ENCODE results near the gene NRL.

Gene NRL

GRCh38 chr14:24119691-24120090 is 4.9 kb upstream of the NRL start:
- Histone ChIP-seq H3K9ac (ENCODE audit: low read depth, low read length, poor library complexity) (no peak overlapping the region), H3K36me3 (replicated peaks in 1 of 2; ENCODE audit: control insufficient read depth in 2 of 2, insufficient read depth in 2 of 2, low read length in 2 of 2) (peaks cover 30 to 73% of the 10 kb centered on the region in 2 donors)

GRCh38 chr14:24117179-24117578 is 2.4 kb upstream of the NRL start:
- Histone ChIP-seq H3K14ac (ENCODE audit: low read length) (no peak overlapping the region), H3K4ac (ENCODE audit: low read length) (no peak overlapping the region), H3K4me1 (ENCODE audit: control insufficient read depth in 2 of 2, insufficient read depth in 1 of 2, low read depth in 1 of 2, low read length in 2 of 2) (peaks cover 4 to 8% of the 10 kb centered on the region in 2 donors), H3K18ac (ENCODE audit: low read length) (no peak overlapping the region), H3K27ac (replicated peaks; ENCODE audit: low read length) (no peak overlapping the region), H3K36me3 (replicated peaks in 1 of 2; ENCODE audit: control insufficient read depth in 2 of 2, insufficient read depth in 2 of 2, low read length in 2 of 2) (peaks cover 21 to 57% of the 10 kb centered on the region in 2 donors), H2BK120ac (ENCODE audit: low read depth, low read length) (no peak overlapping the region), H3K9ac (ENCODE audit: low read depth, low read length, poor library complexity) (no peak overlapping the region), H2BK12ac (ENCODE audit: low read length) (no peak overlapping the region), H3K9me3 (replicated peaks in 1 of 2; ENCODE audit: control insufficient read depth in 2 of 2, insufficient read depth in 1 of 2, low read depth in 1 of 2, low read length in 2 of 2) (no peaks in the 10 kb centered on the region), H3K79me1 (ENCODE audit: low read depth, low read length) (no peaks in the 10 kb centered on the region), H2BK15ac (ENCODE audit: low read length) (no peak overlapping the region), H2AFZ (ENCODE audit: low read length) (no peak overlapping the region), H2BK5ac (ENCODE audit: low read length) (no peak overlapping the region), H3K27me3 (ENCODE audit: control insufficient read depth in 3 of 3, insufficient read depth in 3 of 3, low read depth in 1 of 3, low read length in 3 of 3) (no peaks in the 10 kb centered on the region), H2AK5ac (ENCODE audit: low read depth, low read length) (no peak overlapping the region), H4K8ac (ENCODE audit: low read depth, low read length) (no peak overlapping the region), H3K4me2 (ENCODE audit: insufficient read depth, low read length, poor library complexity, severe bottlenecking) (no peak overlapping the region), H3K23ac (ENCODE audit: low read depth, low read length, poor library complexity) (no peak overlapping the region), H4K91ac (ENCODE audit: low read depth, low read length, poor library complexity) (no peak overlapping the region), H3K4me3 (ENCODE audit: low read length in 2 of 2) (no peak overlapping the region)
- no CpG with 5 or more reads among the region's 6 CpGs for WGBS, 2 donors (ENCODE audit: extremely low coverage in 2 of 2, insufficient read length in 2 of 2, insufficient replicate concordance in 1 of 2)
- no peak for DNase-seq (ENCODE audit: low spot score)

More at GRCh38 chr14:24119691-24120090, 4.9 kb upstream of the NRL start:
- Histone ChIP-seq H3K4ac (ENCODE audit: low read length) (no peak overlapping the region), H2AFZ (ENCODE audit: low read length) (no peak overlapping the region), H2BK15ac (ENCODE audit: low read length) (no peak overlapping the region), H3K4me1 (ENCODE audit: control insufficient read depth in 2 of 2, insufficient read depth in 1 of 2, low read depth in 1 of 2, low read length in 2 of 2) (peaks cover 4 to 8% of the 10 kb centered on the region in 2 donors), H3K27ac (replicated peaks; ENCODE audit: low read length) (no peak overlapping the region), H4K91ac (ENCODE audit: low read depth, low read length, poor library complexity) (no peak overlapping the region), H3K14ac (ENCODE audit: low read length) (no peak overlapping the region), H3K23ac (ENCODE audit: low read depth, low read length, poor library complexity) (no peak overlapping the region), H3K4me3 (ENCODE audit: low read length in 2 of 2) (no peak overlapping the region), H3K9me3 (replicated peaks in 1 of 2; ENCODE audit: control insufficient read depth in 2 of 2, insufficient read depth in 1 of 2, low read depth in 1 of 2, low read length in 2 of 2) (no peaks in the 10 kb centered on the region), H3K4me2 (ENCODE audit: insufficient read depth, low read length, poor library complexity, severe bottlenecking) (no peak overlapping the region), H4K8ac (ENCODE audit: low read depth, low read length) (no peak overlapping the region), H3K18ac (ENCODE audit: low read length) (no peak overlapping the region), H2BK12ac (ENCODE audit: low read length) (no peak overlapping the region), H2BK5ac (ENCODE audit: low read length) (no peak overlapping the region), H2BK120ac (ENCODE audit: low read depth, low read length) (no peak overlapping the region), H2AK5ac (ENCODE audit: low read depth, low read length) (no peak overlapping the region), H3K79me1 (ENCODE audit: low read depth, low read length) (no peaks in the 10 kb centered on the region), H3K27me3 (ENCODE audit: control insufficient read depth in 3 of 3, insufficient read depth in 3 of 3, low read depth in 1 of 3, low read length in 3 of 3) (no peaks in the 10 kb centered on the region)
- no CpG with 5 or more reads among the region's 6 CpGs for WGBS, 2 donors (ENCODE audit: extremely low coverage in 2 of 2, insufficient read length in 2 of 2, insufficient replicate concordance in 1 of 2)
- no peak for DNase-seq (ENCODE audit: low spot score)

- H2BK15ac ChIP-seq (ENCODE audit: low read length) = no peak overlapping the region
- no peaks in the 10 kb centered on the region for H3K79me1 ChIP-seq (ENCODE audit: low read depth, low read length)
- no peak overlapping the region for H3K27ac ChIP-seq (replicated peaks; ENCODE audit: low read length)
- H2BK12ac ChIP-seq (ENCODE audit: low read length) = no peak overlapping the region
- H3K4ac ChIP-seq (ENCODE audit: low read length) = no peak overlapping the region
- no peak for DNase-seq (ENCODE audit: low spot score)
- H3K14ac ChIP-seq (ENCODE audit: low read length) = no peak overlapping the region
- H3K4me3 ChIP-seq (ENCODE audit: low read length in 2 of 2) = peak overlapping the region in 1 of 2 donors; percentile 75
- H3K23ac ChIP-seq (ENCODE audit: low read depth, low read length, poor library complexity) = no peak overlapping the region
- H3K27me3 ChIP-seq (ENCODE audit: control insufficient read depth in 3 of 3, insufficient read depth in 3 of 3, low read depth in 1 of 3, low read length in 3 of 3) = no peaks in the 10 kb centered on the region
- no peaks in the 10 kb centered on the region for H3K9me3 ChIP-seq (replicated peaks in 1 of 2; ENCODE audit: control insufficient read depth in 2 of 2, insufficient read depth in 1 of 2, low read depth in 1 of 2, low read length in 2 of 2)
- no peak overlapping the region for H4K91ac ChIP-seq (ENCODE audit: low read depth, low read length, poor library complexity)
- H2AK5ac ChIP-seq (ENCODE audit: low read depth, low read length) = no peak overlapping the region
- no peak overlapping the region for H4K8ac ChIP-seq (ENCODE audit: low read depth, low read length)
- H3K9ac ChIP-seq (ENCODE audit: low read depth, low read length, poor library complexity) = no peak overlapping the region
- H3K36me3 ChIP-seq (replicated peaks in 1 of 2; ENCODE audit: control insufficient read depth in 2 of 2, insufficient read depth in 2 of 2, low read length in 2 of 2) = peaks cover 20 to 50% of the 10 kb centered on the region in 2 donors
- no peak overlapping the region for H2BK5ac ChIP-seq (ENCODE audit: low read length)
- H3K18ac ChIP-seq (ENCODE audit: low read length) = no peak overlapping the region
- peaks cover 4 to 8% of the 10 kb centered on the region in 2 donors for H3K4me1 ChIP-seq (ENCODE audit: control insufficient read depth in 2 of 2, insufficient read depth in 1 of 2, low read depth in 1 of 2, low read length in 2 of 2)
- H3K4me2 ChIP-seq (ENCODE audit: insufficient read depth, low read length, poor library complexity, severe bottlenecking) = no peak overlapping the region
- WGBS, 2 donors (ENCODE audit: extremely low coverage in 2 of 2, insufficient read length in 2 of 2, insufficient replicate concordance in 1 of 2) = no CpG with 5 or more reads among the region's 6 CpGs
- no peak overlapping the region for H2AFZ ChIP-seq (ENCODE audit: low read length)
- H2BK120ac ChIP-seq (ENCODE audit: low read depth, low read length) = no peak overlapping the region
These were observed 1.5 kb upstream of the NRL start for GRCh38 chr14:24116128-24116814.

- H2AFZ ChIP-seq (ENCODE audit: low read length) = peak overlapping the region; percentile 96
- no peak overlapping the region for H3K23ac ChIP-seq (ENCODE audit: low read depth, low read length, poor library complexity)
- no peak overlapping the region for H2AK5ac ChIP-seq (ENCODE audit: low read depth, low read length)
- H3K9me3 ChIP-seq (replicated peaks in 1 of 2; ENCODE audit: control insufficient read depth in 2 of 2, insufficient read depth in 1 of 2, low read depth in 1 of 2, low read length in 2 of 2) = no peaks in the 10 kb centered on the region
- H2BK5ac ChIP-seq (ENCODE audit: low read length) = no peak overlapping the region
- no peak overlapping the region for H4K8ac ChIP-seq (ENCODE audit: low read depth, low read length)
- no peak overlapping the region for H3K4ac ChIP-seq (ENCODE audit: low read length)
- H2BK15ac ChIP-seq (ENCODE audit: low read length) = no peak overlapping the region
- H3K9ac ChIP-seq (ENCODE audit: low read depth, low read length, poor library complexity) = no peak overlapping the region
- H2BK120ac ChIP-seq (ENCODE audit: low read depth, low read length) = no peak overlapping the region
- no peak overlapping the region for H3K18ac ChIP-seq (ENCODE audit: low read length)
- H3K79me1 ChIP-seq (ENCODE audit: low read depth, low read length) = no peaks in the 10 kb centered on the region
- H4K91ac ChIP-seq (ENCODE audit: low read depth, low read length, poor library complexity) = no peak overlapping the region
- H3K4me3 ChIP-seq (ENCODE audit: low read length in 2 of 2) = peak overlapping the region; percentile 75 to 87
- H2BK12ac ChIP-seq (ENCODE audit: low read length) = no peak overlapping the region
- no peak overlapping the region for H3K14ac ChIP-seq (ENCODE audit: low read length)
- H3K27me3 ChIP-seq (ENCODE audit: control insufficient read depth in 3 of 3, insufficient read depth in 3 of 3, low read depth in 1 of 3, low read length in 3 of 3) = no peaks in the 10 kb centered on the region
- peak overlapping the region; percentile 88 for H3K4me2 ChIP-seq (ENCODE audit: insufficient read depth, low read length, poor library complexity, severe bottlenecking)
- peaks cover 15 to 43% of the 10 kb centered on the region in 2 donors for H3K36me3 ChIP-seq (replicated peaks in 1 of 2; ENCODE audit: control insufficient read depth in 2 of 2, insufficient read depth in 2 of 2, low read length in 2 of 2)
- no CpG with 5 or more reads among the region's 14 CpGs for WGBS, 2 donors (ENCODE audit: extremely low coverage in 2 of 2, insufficient read length in 2 of 2, insufficient replicate concordance in 1 of 2)
- no peak for DNase-seq (ENCODE audit: low spot score)
- H3K4me1 ChIP-seq (ENCODE audit: control insufficient read depth in 2 of 2, insufficient read depth in 1 of 2, low read depth in 1 of 2, low read length in 2 of 2) = peaks cover 4 to 8% of the 10 kb centered on the region in 2 donors
- H3K27ac ChIP-seq (replicated peaks; ENCODE audit: low read length) = no peak overlapping the region
These were observed 826 bp upstream of the NRL start for GRCh38 chr14:24115422-24116127.
